ENCODE measurements around the gene DMTF1.

DNA sequence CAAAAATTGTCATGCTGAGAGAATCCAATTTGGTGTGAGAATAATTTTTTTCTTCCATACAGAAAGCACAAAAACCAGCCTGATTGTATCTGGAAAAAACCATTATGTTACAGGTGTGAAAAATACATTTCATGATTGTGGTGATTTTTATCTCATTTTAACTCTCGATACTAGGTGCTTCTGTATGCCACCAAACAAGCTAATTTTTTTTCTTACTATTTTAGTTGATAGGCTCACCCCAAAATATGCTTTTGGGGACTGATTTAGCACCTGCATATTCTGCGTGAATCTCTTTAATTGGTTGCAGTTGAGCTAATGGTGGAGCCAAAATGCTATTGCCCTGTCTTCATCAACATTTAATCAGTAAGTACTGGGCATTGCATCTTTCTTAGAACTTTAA lies 1.9 kb downstream of the DMTF1 start:
- TF ChIP-seq CTCF (IDR thresholded peaks at IDR 0.05; ENCODE audit: insufficient read depth, low read length) = no peak
- no peak for TF ChIP-seq REST (IDR thresholded peaks at IDR 0.05; ENCODE audit: insufficient replicate concordance, low read depth)
- no peak for TF ChIP-seq POLR2AphosphoS5 (IDR thresholded peaks at IDR 0.05; ENCODE audit: low read depth)

Data from HL-60 (cell line).